Measurements from ENCODE around the gene TP53.
"Not testable (repeated sequence)": the region's sequence is repeated elsewhere in the genome, so short reads cannot be mapped to it uniquely, and the experiment has no call there.

The TP53 gene

GRCh38 chr17:7674934-7675333 lies 12.4 kb downstream of the TP53 start:
- DNase-seq (ENCODE audit: low read depth in 2 of 2), result no peak

GRCh38 chr17:7673239-7673638 lies 14.1 kb downstream of the TP53 start:
- no peak for DNase-seq (ENCODE audit: low read depth in 2 of 2)

- DNase-seq (ENCODE audit: low read depth in 2 of 2), result no peak
Observed at GRCh38 chr17:7668482-7668881, 18.8 kb downstream of the TP53 start.

- DNase-seq (ENCODE audit: low read depth in 2 of 2), result no peak
Observed at GRCh38 chr17:7667656-7668406, 19.5 kb downstream of the TP53 start.

- no peak for DNase-seq (ENCODE audit: low read depth in 2 of 2)
Observed at GRCh38 chr17:7656958-7657609, 30.2 kb downstream of the TP53 start.

- DNase-seq (ENCODE audit: low read depth in 2 of 2), result no peak
Observed at GRCh38 chr17:7655541-7655840, 31.8 kb downstream of the TP53 start.

GRCh38 chr17:7654832-7655540 lies 32.3 kb downstream of the TP53 start:
- DNase-seq (ENCODE audit: low read depth in 2 of 2), result no peak

- no peak for DNase-seq (ENCODE audit: low read depth in 2 of 2)
Observed at GRCh38 chr17:7652388-7653356, 34.6 kb downstream of the TP53 start.

- DNase-seq (ENCODE audit: low read depth in 2 of 2), result no peak
Observed at GRCh38 chr17:7651665-7652387, 35.5 kb downstream of the TP53 start.

- no peak for DNase-seq (ENCODE audit: low read depth in 2 of 2)
Observed at GRCh38 chr17:7651097-7651664, 36.1 kb downstream of the TP53 start.

GRCh38 chr17:7650509-7651096 lies 36.7 kb downstream of the TP53 start, which contains the start of gene ATP1B2:
Gene ATP1B2 (plus strand): TSS chr17:7650926. CDS start chr17:7651519, 593 bp downstream.
- DNase-seq (ENCODE audit: low read depth in 2 of 2), result peak; percentile 48 to 57

GRCh38 chr17:7647018-7647417 lies 40.3 kb downstream of the TP53 start:
- no peak for DNase-seq (ENCODE audit: low read depth in 2 of 2)

GRCh38 chr17:7646457-7646856 lies 40.8 kb downstream of the TP53 start:
- no peak for DNase-seq (ENCODE audit: low read depth in 2 of 2)

GRCh38 chr17:7644775-7645174 lies 42.5 kb downstream of the TP53 start:
- DNase-seq (ENCODE audit: low read depth in 2 of 2), result no peak

- not testable (repeated sequence) for DNase-seq (ENCODE audit: low read depth in 2 of 2)
Observed at GRCh38 chr17:7641635-7642034, 45.7 kb downstream of the TP53 start.

- DNase-seq (ENCODE audit: low read depth in 2 of 2), result no peak
Observed at GRCh38 chr17:7640783-7641182, 46.5 kb downstream of the TP53 start.

GRCh38 chr17:7636163-7636562 lies 51.1 kb downstream of the TP53 start:
- no peak for DNase-seq (ENCODE audit: low read depth in 2 of 2)

- no peak for DNase-seq (ENCODE audit: low read depth in 2 of 2)
Observed at GRCh38 chr17:7634384-7634783, 52.9 kb downstream of the TP53 start.

- DNase-seq (ENCODE audit: low read depth in 2 of 2), result no peak
Observed at GRCh38 chr17:7633093-7633492, 54.2 kb downstream of the TP53 start.

GRCh38 chr17:7632492-7632894 lies 54.8 kb downstream of the TP53 start:
- DNase-seq (ENCODE audit: low read depth in 2 of 2), result no peak

All from activated CD8-positive, alpha-beta memory T cell treated with anti-CD3 and anti-CD28 coated beads for 4 hours (primary cell).